Spleen (tissue), 7 donors: ENCODE measurements around the gene PRPF8.
A peak's percentile ranks its signal among the peaks of the same experiment; 100 is the strongest.

Experiments used
- CTCF ChIP-seq, 11 experiments: fragments of 200-600 bp in 7 of 11; fragments of 450-650 bp in 4 of 11; sonication (generic) in 4 of 11; IDR thresholded peaks in 8 of 11; conservative IDR thresholded peaks in 3 of 11; 1 replicate in 7 of 11; 2 replicates in 4 of 11; pipeline versions ENCODE4 v1.4.0 to v1.8.0; 2016 to 2021; ENCODE audit warnings: antibody characterized with exemption in 11 of 11, inconsistent platforms in 4 of 11, mild to moderate bottlenecking in 1 of 11
- POLR2A ChIP-seq, 3 donors: fragments of 450-650 bp; IDR thresholded peaks; one replicate each; pipeline ENCODE4 v1.5.1; 2017; ENCODE audit warnings: antibody characterized with exemption in 3 of 3, mild to moderate bottlenecking in 1 of 3
- POLR2AphosphoS5 ChIP-seq, 3 donors: sonication (generic); formaldehyde crosslinking; IDR thresholded peaks; one replicate each; pipeline ENCODE4 v1.5.1; 2017; ENCODE audit warnings: antibody characterized with exemption in 3 of 3
- donor health status: DM: no; HTN: no; CAD: no; lungs with moderate emphysema.
- donor health status: DM: no; HTN: no; CAD: no.
- donor health status: DM: no; HTN: no; CAD: no.

GRCh38 chr17:1604831-1605528 lies 79.7 kb downstream of the PRPF8 start:
- TF ChIP-seq CTCF (IDR thresholded peaks at IDR 0.05 in 8 of 11, conservative IDR thresholded peaks at IDR 0.05 in 3 of 11): peak in 4 of 11 experiments; percentile 15 to 57 (median 22)
- TF ChIP-seq POLR2A (IDR thresholded peaks at IDR 0.05): peak in 1 of 3 donors; percentile 54
- TF ChIP-seq POLR2AphosphoS5 (IDR thresholded peaks at IDR 0.05): peak; percentile 77 to 91 (median 79)
